Epidermal melanocyte (primary cell): ENCODE results near the gene PLA2G7.
"Not testable (repeated sequence)": the region's sequence is repeated elsewhere in the genome, so short reads cannot be mapped to it uniquely, and the experiment has no call there.

Experiments used
- DNase-seq: peaks from one replicate; pipeline ENCODE4 v3.0.0; 2011; ENCODE audit warnings: low spot score; ENCODE audit not compliant: insufficient read length

Gene PLA2G7

GRCh38 chr6:46748940-46749503 is 13.8 kb upstream of the PLA2G7 start:
- DNase-seq = no peak

- DNase-seq = no peak
These were observed 11.5 kb upstream of the PLA2G7 start, which contains the start of gene ANKRD66 for GRCh38 chr6:46746696-46747095. Gene ANKRD66 (plus strand): TSS chr6:46746933. CDS start chr6:46751949, 5,016 bp downstream.

GRCh38 chr6:46745973-46746372 is 10.8 kb upstream of the PLA2G7 start:
- no peak for DNase-seq

GRCh38 chr6:46744159-46744725 is 9.1 kb upstream of the PLA2G7 start:
- not testable (repeated sequence) for DNase-seq

GRCh38 chr6:46743425-46744158 is 8.4 kb upstream of the PLA2G7 start:
- DNase-seq = no peak

- DNase-seq = no peak
These were observed 6.7 kb upstream of the PLA2G7 start for GRCh38 chr6:46741910-46742309.

GRCh38 chr6:46741482-46741881 is 6.3 kb upstream of the PLA2G7 start:
- DNase-seq = no peak

GRCh38 chr6:46736906-46737305 is 1.7 kb upstream of the PLA2G7 start:
- DNase-seq = no peak

- no peak for DNase-seq
These were observed 501 bp upstream of the PLA2G7 start for GRCh38 chr6:46735720-46736031.

GRCh38 chr6:46733341-46733801 is 1.8 kb downstream of the PLA2G7 start:
- no peak for DNase-seq

- no peak for DNase-seq
These were observed 4.2 kb downstream of the PLA2G7 start for GRCh38 chr6:46730921-46731461.

- no peak for DNase-seq
These were observed 5.3 kb downstream of the PLA2G7 start for GRCh38 chr6:46729787-46730326.

- DNase-seq = no peak
These were observed 14.8 kb downstream of the PLA2G7 start for GRCh38 chr6:46720401-46720800.

GRCh38 chr6:46719099-46719498 is 16.1 kb downstream of the PLA2G7 start:
- DNase-seq = no peak

GRCh38 chr6:46715141-46715540 is 20.0 kb downstream of the PLA2G7 start:
- no peak for DNase-seq

- no peak for DNase-seq
These were observed 23.7 kb downstream of the PLA2G7 start for GRCh38 chr6:46711491-46711890.

- no peak for DNase-seq
These were observed 28.7 kb downstream of the PLA2G7 start for GRCh38 chr6:46706464-46706863.

- no peak for DNase-seq
These were observed 30.6 kb downstream of the PLA2G7 start for GRCh38 chr6:46704562-46704961.

GRCh38 chr6:46699970-46700369 is 35.2 kb downstream of the PLA2G7 start:
- DNase-seq = no peak

GRCh38 chr6:46690911-46691451 is 44.2 kb downstream of the PLA2G7 start:
- no peak for DNase-seq

- DNase-seq = no peak
These were observed 44.9 kb downstream of the PLA2G7 start for GRCh38 chr6:46690141-46690755.

- DNase-seq = no peak
These were observed 45.5 kb downstream of the PLA2G7 start for GRCh38 chr6:46689657-46690056.
